ENCODE measurements around the gene HOTAIR.
A peak's percentile ranks its signal among the peaks of the same experiment; 100 is the strongest.

The HOTAIR gene

DNA sequence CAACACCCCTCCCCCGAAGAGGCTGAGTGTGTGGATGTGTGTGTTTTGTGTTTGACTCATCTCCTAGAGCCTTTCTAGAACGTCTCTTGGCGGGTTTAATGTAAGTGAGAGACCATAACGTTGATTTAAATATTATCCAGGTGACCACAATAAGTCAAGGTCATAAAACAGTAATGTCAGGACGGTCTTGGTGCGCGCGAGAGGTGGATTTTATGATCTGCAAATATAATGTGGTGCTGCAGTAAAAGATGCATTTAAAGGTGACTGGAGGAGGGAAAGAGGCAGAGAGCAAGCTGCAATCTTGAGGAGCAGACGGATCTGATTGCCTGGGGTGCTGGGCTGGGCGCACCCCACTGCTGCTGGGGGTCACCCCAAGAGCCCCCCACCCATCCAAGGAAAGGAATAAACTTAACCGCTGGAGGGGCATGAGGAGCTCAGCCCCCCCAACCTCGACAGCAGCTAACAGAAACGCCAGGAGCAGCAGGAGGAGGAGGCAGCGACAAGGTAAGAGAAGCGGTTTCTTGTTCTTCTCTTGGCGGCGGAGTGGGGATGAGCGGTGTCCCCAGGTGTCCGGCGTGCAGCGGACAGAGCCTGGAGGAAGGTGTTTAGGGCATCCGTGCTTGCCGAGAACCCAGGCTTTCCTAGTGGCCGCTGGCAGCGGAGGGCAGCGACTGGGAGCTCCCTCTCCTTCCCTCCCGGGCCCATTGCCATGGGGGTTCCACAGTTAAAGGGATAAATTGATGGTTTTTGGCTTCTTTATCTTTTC is 15.7 kb upstream of the HOTAIR start:
- H3K27ac ChIP-seq, result peak overlapping the region; percentile 38
- no peak for TF ChIP-seq CTCF (conservative IDR thresholded peaks at IDR 0.05)

- H3K27ac ChIP-seq, result peak overlapping the region; percentile 16; the same call in 1 of the 2 replicates
- peak; percentile 89 for TF ChIP-seq CTCF (conservative IDR thresholded peaks at IDR 0.05)
These were observed 14.7 kb upstream of the HOTAIR start for GRCh38 chr12:53989227-53990113.

GRCh38 chr12:53988541-53989226 is 13.9 kb upstream of the HOTAIR start:
- no peak for TF ChIP-seq CTCF (conservative IDR thresholded peaks at IDR 0.05)
- peak overlapping the region; percentile 16; the same call in 1 of the 2 replicates for H3K27ac ChIP-seq

DNA sequence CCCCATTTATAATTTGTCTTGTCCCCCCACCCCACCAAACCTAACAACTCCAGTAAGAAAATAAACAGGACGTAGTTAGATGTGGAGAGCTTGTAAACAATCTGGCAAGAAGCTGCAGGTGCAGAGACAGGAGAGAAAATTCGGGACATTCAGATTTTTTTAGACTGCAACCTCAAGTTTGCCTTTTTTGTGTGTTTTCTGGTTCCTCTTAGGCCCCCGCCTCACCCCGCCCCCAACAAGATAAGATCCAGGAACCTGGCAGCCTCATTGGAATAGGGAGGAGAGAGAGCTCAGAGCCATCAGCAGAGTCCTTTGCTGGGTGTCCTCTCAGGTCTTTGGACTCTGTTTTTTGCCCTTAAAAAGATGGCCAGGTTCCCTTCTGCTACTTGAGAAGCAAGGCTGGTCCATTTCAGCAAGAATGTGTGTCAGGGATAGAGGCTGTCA is 13.1 kb upstream of the HOTAIR start:
- H3K27ac ChIP-seq, result no peak overlapping the region
- TF ChIP-seq CTCF (conservative IDR thresholded peaks at IDR 0.05), result no peak

GRCh38 chr12:53986686-53987483 is 12.1 kb upstream of the HOTAIR start:
- TF ChIP-seq CTCF (conservative IDR thresholded peaks at IDR 0.05), result no peak
- H3K27ac ChIP-seq, result no peak overlapping the region

GRCh38 chr12:53985994-53986685 is 11.4 kb upstream of the HOTAIR start:
- TF ChIP-seq CTCF (conservative IDR thresholded peaks at IDR 0.05), result no peak
- H3K27ac ChIP-seq, result no peak overlapping the region

All from VCaP (cell line).